GM04504 (cell line): ENCODE measurements around the gene SLCO2A1.

Source experiments
- DNase-seq: peaks from one replicate; pipeline ENCODE4 v3.0.0-alpha.2; 2012; ENCODE audit warnings: low read depth

The SLCO2A1 gene

GRCh38 chr3:133980550-133980949 lies 49.2 kb downstream of the SLCO2A1 start:
- no peak for DNase-seq

GRCh38 chr3:133980035-133980434 lies 49.7 kb downstream of the SLCO2A1 start:
- no peak for DNase-seq

GRCh38 chr3:133979553-133979952 lies 50.2 kb downstream of the SLCO2A1 start:
- no peak for DNase-seq

GRCh38 chr3:133977568-133977967 lies 52.2 kb downstream of the SLCO2A1 start:
- DNase-seq: no peak

GRCh38 chr3:133973249-133973980 lies 56.3 kb downstream of the SLCO2A1 start:
- DNase-seq: peak; percentile 77

GRCh38 chr3:133972156-133972555 lies 57.6 kb downstream of the SLCO2A1 start:
- DNase-seq: no peak

- DNase-seq: peak; percentile 6
Observed at GRCh38 chr3:133970916-133971315, 58.8 kb downstream of the SLCO2A1 start.

- no peak for DNase-seq
Observed at GRCh38 chr3:133970339-133970738, 59.4 kb downstream of the SLCO2A1 start.

- DNase-seq: no peak
Observed at GRCh38 chr3:133967992-133968892, 61.5 kb downstream of the SLCO2A1 start.

- no peak for DNase-seq
Observed at GRCh38 chr3:133966954-133967353, 62.8 kb downstream of the SLCO2A1 start.

- no peak for DNase-seq
Observed at GRCh38 chr3:133965906-133966305, 63.8 kb downstream of the SLCO2A1 start.

- peak; percentile 66 for DNase-seq
Observed at GRCh38 chr3:133965013-133965570, 64.6 kb downstream of the SLCO2A1 start.

GRCh38 chr3:133964547-133964946 lies 65.2 kb downstream of the SLCO2A1 start:
- no peak for DNase-seq

- no peak for DNase-seq
Observed at GRCh38 chr3:133963657-133964396, 65.9 kb downstream of the SLCO2A1 start.

- DNase-seq: peak; percentile 72
Observed at GRCh38 chr3:133962849-133963248, 66.9 kb downstream of the SLCO2A1 start.

GRCh38 chr3:133958071-133958805 lies 71.5 kb downstream of the SLCO2A1 start:
- DNase-seq: no peak

- no peak for DNase-seq
Observed at GRCh38 chr3:133956982-133957381, 72.7 kb downstream of the SLCO2A1 start.

- no peak for DNase-seq
Observed at GRCh38 chr3:133956353-133956752, 73.4 kb downstream of the SLCO2A1 start.

GRCh38 chr3:133955892-133956291 lies 73.8 kb downstream of the SLCO2A1 start:
- no peak for DNase-seq

GRCh38 chr3:133954717-133955360 lies 74.9 kb downstream of the SLCO2A1 start:
- DNase-seq: no peak

GRCh38 chr3:133953297-133953696 lies 76.4 kb downstream of the SLCO2A1 start:
- no peak for DNase-seq
